Activated naive CD8-positive, alpha-beta T cell treated with anti-CD3 and anti-CD28 coated beads, Interleukin-2, amount 10 ng/mL, durations not matched to agents 7 days and 5 days (primary cell): Measurements from ENCODE around the gene ZNF423. TPM values are rescaled to one million over a fixed set of nuclear protein-coding genes. Genes with fewer than 3 reads are reported as not detected.

ENCODE experiments used
- ATAC-seq: fragments of 150-1000 bp; cut with Tn5 transposase; one replicate; pipeline ENCODE4 v1.10.0; 2021; ENCODE audit warnings: low read depth, moderate library complexity
- POLR2A ChIA-PET: fragments of 350-600 bp; sonication (Branson Sonifier 250); formaldehyde crosslinking; loops from one replicate; lab custom pipeline; 2021; ENCODE audit warnings: antibody characterized with exemption; lab: Charles Lee
- DNase-seq: peaks from one replicate; pipeline ENCODE4 v3.0.0; 2021
- H3K27ac Mint-ChIP-seq: one replicate; pipeline ENCODE4 v1.8.0; 2022; ENCODE audit warnings: mild to moderate bottlenecking, mixed read lengths
- H3K27me3 Mint-ChIP-seq: one replicate; pipeline ENCODE4 v1.8.0; 2022; ENCODE audit warnings: mild to moderate bottlenecking, moderate library complexity, mixed read lengths
- H3K36me3 Mint-ChIP-seq: one replicate; pipeline ENCODE4 v1.8.0; 2021; ENCODE audit warnings: mild to moderate bottlenecking, mixed read lengths
- H3K4me1 Mint-ChIP-seq: one replicate; pipeline ENCODE4 v1.8.0; 2021; ENCODE audit warnings: mixed read lengths
- H3K4me3 Mint-ChIP-seq: one replicate; pipeline ENCODE4 v1.8.0; 2022; ENCODE audit warnings: mild to moderate bottlenecking, moderate library complexity, mixed read lengths
- H3K9me3 Mint-ChIP-seq: one replicate; pipeline ENCODE4 v1.8.0; 2021; ENCODE audit warnings: mixed read lengths
- total RNA-seq, 2 experiments: library from RNA; stranded (reverse); gene quantifications; one replicate each; pipeline ENCODE4 v1.2.3, GENCODE V29; 2021

The ZNF423 gene
- total RNA-seq, result under 1 TPM in 1 of 2 experiments, not detected in 1; 0.06 TPM

- POLR2A ChIA-PET, result no interaction called here
- H3K4me1 Mint-ChIP-seq, result peaks cover 6% of the 10 kb centered on the region
- no peaks in the 10 kb centered on the region for H3K9me3 Mint-ChIP-seq
- no peak for ATAC-seq
- H3K4me3 Mint-ChIP-seq, result peak within 1 kb of the TSS; percentile 77
- peaks cover 51% of the 10 kb centered on the region for H3K27me3 Mint-ChIP-seq
- DNase-seq, result peak; percentile 38
- H3K27ac Mint-ChIP-seq, result no peak within 1 kb of the TSS
- H3K36me3 Mint-ChIP-seq, result no peaks in the 10 kb centered on the region
Observed at GRCh38 chr16:49855822-49856671, at the start of gene ZNF423. Gene ZNF423 (minus strand): TSS chr16:49856112. CDS start chr16:49855774, 338 bp downstream.

GRCh38 chr16:49904348-49905062 lies 48.6 kb upstream of the ZNF423 start:
- no peaks in the 10 kb centered on the region for H3K36me3 Mint-ChIP-seq
- ATAC-seq (no peak), DNase-seq (no peak)
- no peaks in the 10 kb centered on the region for H3K9me3 Mint-ChIP-seq
- H3K27me3 Mint-ChIP-seq, result peaks cover 6% of the 10 kb centered on the region
- no peaks in the 10 kb centered on the region for H3K4me1 Mint-ChIP-seq
- H3K4me3 Mint-ChIP-seq, result no peak overlapping the region
- POLR2A ChIA-PET, result no interaction called here
- H3K27ac Mint-ChIP-seq, result no peak overlapping the region

GRCh38 chr16:49902908-49903307 lies 47.0 kb upstream of the ZNF423 start:
- Mint-ChIP-seq H3K4me3 (no peak overlapping the region), H3K36me3 (no peaks in the 10 kb centered on the region), H3K4me1 (no peaks in the 10 kb centered on the region), H3K9me3 (no peaks in the 10 kb centered on the region), H3K27me3 (peaks cover 4% of the 10 kb centered on the region), H3K27ac (no peak overlapping the region)
- no peak for ATAC-seq
- POLR2A ChIA-PET, result no interaction called here
- DNase-seq, result no peak

GRCh38 chr16:49901711-49902110 lies 45.8 kb upstream of the ZNF423 start:
- H3K36me3 Mint-ChIP-seq, result no peaks in the 10 kb centered on the region
- H3K27me3 Mint-ChIP-seq, result no peaks in the 10 kb centered on the region
- no peaks in the 10 kb centered on the region for H3K9me3 Mint-ChIP-seq
- H3K4me1 Mint-ChIP-seq, result no peaks in the 10 kb centered on the region
- POLR2A ChIA-PET, result no interaction called here
- ATAC-seq, result no peak
- no peak for DNase-seq
- no peak overlapping the region for H3K27ac Mint-ChIP-seq
- no peak overlapping the region for H3K4me3 Mint-ChIP-seq

GRCh38 chr16:49900875-49901274 lies 45.0 kb upstream of the ZNF423 start:
- ATAC-seq, result no peak
- no peaks in the 10 kb centered on the region for H3K36me3 Mint-ChIP-seq
- POLR2A ChIA-PET, result no interaction called here

GRCh38 chr16:49899991-49900695 lies 44.2 kb upstream of the ZNF423 start:
- Mint-ChIP-seq H3K27me3 (no peaks in the 10 kb centered on the region), H3K4me1 (no peaks in the 10 kb centered on the region), H3K9me3 (no peaks in the 10 kb centered on the region), H3K27ac (no peak overlapping the region), H3K36me3 (no peaks in the 10 kb centered on the region), H3K4me3 (no peak overlapping the region)
- DNase-seq, result no peak
- POLR2A ChIA-PET, result no interaction called here
- ATAC-seq, result no peak

More at GRCh38 chr16:49900875-49901274, 45.0 kb upstream of the ZNF423 start:
- Mint-ChIP-seq H3K27ac (no peak overlapping the region), H3K4me3 (no peak overlapping the region), H3K4me1 (no peaks in the 10 kb centered on the region), H3K9me3 (no peaks in the 10 kb centered on the region), H3K27me3 (no peaks in the 10 kb centered on the region)
- no peak for DNase-seq

GRCh38 chr16:49896447-49896964 lies 40.6 kb upstream of the ZNF423 start:
- H3K36me3 Mint-ChIP-seq, result no peaks in the 10 kb centered on the region
- no peak for DNase-seq
- H3K4me3 Mint-ChIP-seq, result no peak overlapping the region
- no peaks in the 10 kb centered on the region for H3K4me1 Mint-ChIP-seq
- no peak for ATAC-seq
- H3K27me3 Mint-ChIP-seq, result peaks cover 2% of the 10 kb centered on the region
- POLR2A ChIA-PET, result no interaction called here
- no peak overlapping the region for H3K27ac Mint-ChIP-seq
- H3K9me3 Mint-ChIP-seq, result no peaks in the 10 kb centered on the region

- Mint-ChIP-seq H3K9me3 (no peaks in the 10 kb centered on the region), H3K27ac (no peak overlapping the region), H3K4me1 (no peaks in the 10 kb centered on the region), H3K27me3 (peaks cover 8% of the 10 kb centered on the region), H3K4me3 (no peak overlapping the region), H3K36me3 (no peaks in the 10 kb centered on the region)
- ATAC-seq (no peak), DNase-seq (no peak)
- POLR2A ChIA-PET, result no interaction called here
Observed at GRCh38 chr16:49890876-49891275, 35.0 kb upstream of the ZNF423 start.

- Mint-ChIP-seq H3K9me3 (no peaks in the 10 kb centered on the region), H3K27ac (no peak overlapping the region), H3K27me3 (peaks cover 8% of the 10 kb centered on the region), H3K4me3 (no peak overlapping the region), H3K36me3 (no peaks in the 10 kb centered on the region), H3K4me1 (no peaks in the 10 kb centered on the region)
- ATAC-seq, result no peak
- DNase-seq, result no peak
- POLR2A ChIA-PET, result interaction anchor here (0.7 kb wide), 1 partner anchor 9 kb away, joined by 3 read pairs; no protein-coding TSS in a partner anchor
Observed at GRCh38 chr16:49889725-49890397, 33.9 kb upstream of the ZNF423 start.

- no peak overlapping the region for H3K27ac Mint-ChIP-seq
- DNase-seq (no peak), ATAC-seq (no peak)
- no peak overlapping the region for H3K4me3 Mint-ChIP-seq
- peaks cover 7% of the 10 kb centered on the region for H3K27me3 Mint-ChIP-seq
- no peaks in the 10 kb centered on the region for H3K36me3 Mint-ChIP-seq
- no peaks in the 10 kb centered on the region for H3K4me1 Mint-ChIP-seq
- POLR2A ChIA-PET, result no interaction called here
- no peaks in the 10 kb centered on the region for H3K9me3 Mint-ChIP-seq
Observed at GRCh38 chr16:49886554-49887094, 30.7 kb upstream of the ZNF423 start.

- DNase-seq, result no peak
- H3K27ac Mint-ChIP-seq, result no peak overlapping the region
- H3K27me3 Mint-ChIP-seq, result peaks cover 4% of the 10 kb centered on the region
- POLR2A ChIA-PET, result no interaction called here
- no peak for ATAC-seq
- H3K36me3 Mint-ChIP-seq, result no peaks in the 10 kb centered on the region
- no peak overlapping the region for H3K4me3 Mint-ChIP-seq
- H3K9me3 Mint-ChIP-seq, result no peaks in the 10 kb centered on the region
- no peaks in the 10 kb centered on the region for H3K4me1 Mint-ChIP-seq
Observed at GRCh38 chr16:49884033-49885015, 28.4 kb upstream of the ZNF423 start.
